Measurements from ENCODE around the gene ARID2. TPM values are rescaled to one million over a fixed set of nuclear protein-coding genes. Genes with fewer than 3 reads are reported as not detected.

The ARID2 gene
- total and polyA plus RNA-seq, 8 donors, result 6.1 to 25.6 (median 13.8) TPM

DNA sequence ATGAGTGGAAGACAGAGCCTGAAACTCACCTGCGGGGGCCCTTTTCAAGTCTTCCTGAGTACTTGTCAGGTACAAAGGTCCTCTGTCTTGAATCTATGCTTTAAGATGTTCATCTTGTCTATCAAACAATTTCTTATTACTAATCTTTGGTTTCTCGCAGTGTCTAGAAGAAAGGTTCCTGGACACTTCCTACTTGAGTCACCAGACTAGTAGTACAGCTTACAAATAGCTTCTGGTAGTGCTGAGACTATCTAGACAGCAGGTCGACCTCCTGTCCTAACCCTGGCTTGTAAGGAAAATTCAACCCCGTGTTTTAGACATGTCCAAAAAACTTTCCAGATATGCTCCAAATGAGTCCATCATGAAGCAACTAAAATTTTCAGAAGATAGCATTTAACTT is 11.2 kb upstream of the ARID2 start:
- H3K4me3 ChIP-seq, result no peak overlapping the region
- H3K36me3 ChIP-seq, result no peaks in the 10 kb centered on the region
- DNase-seq, result no peak
- intact Hi-C loops (cut with DNase I), result no loop called here
- H3K27ac ChIP-seq, result no peak overlapping the region
- no peak for FAIRE-seq
- ATAC-seq, result no peak
- WGBS, 2 donors, result 81 to 86% methylated on average over 4 of the region's 4 CpGs
- peaks cover 0 to 9% (median 6%) of the 10 kb centered on the region in 3 donors for H3K4me1 ChIP-seq
- no peaks in the 10 kb centered on the region for H3K27me3 ChIP-seq
- no peaks in the 10 kb centered on the region for H3K9me3 ChIP-seq
- TF ChIP-seq, protein P1, sequence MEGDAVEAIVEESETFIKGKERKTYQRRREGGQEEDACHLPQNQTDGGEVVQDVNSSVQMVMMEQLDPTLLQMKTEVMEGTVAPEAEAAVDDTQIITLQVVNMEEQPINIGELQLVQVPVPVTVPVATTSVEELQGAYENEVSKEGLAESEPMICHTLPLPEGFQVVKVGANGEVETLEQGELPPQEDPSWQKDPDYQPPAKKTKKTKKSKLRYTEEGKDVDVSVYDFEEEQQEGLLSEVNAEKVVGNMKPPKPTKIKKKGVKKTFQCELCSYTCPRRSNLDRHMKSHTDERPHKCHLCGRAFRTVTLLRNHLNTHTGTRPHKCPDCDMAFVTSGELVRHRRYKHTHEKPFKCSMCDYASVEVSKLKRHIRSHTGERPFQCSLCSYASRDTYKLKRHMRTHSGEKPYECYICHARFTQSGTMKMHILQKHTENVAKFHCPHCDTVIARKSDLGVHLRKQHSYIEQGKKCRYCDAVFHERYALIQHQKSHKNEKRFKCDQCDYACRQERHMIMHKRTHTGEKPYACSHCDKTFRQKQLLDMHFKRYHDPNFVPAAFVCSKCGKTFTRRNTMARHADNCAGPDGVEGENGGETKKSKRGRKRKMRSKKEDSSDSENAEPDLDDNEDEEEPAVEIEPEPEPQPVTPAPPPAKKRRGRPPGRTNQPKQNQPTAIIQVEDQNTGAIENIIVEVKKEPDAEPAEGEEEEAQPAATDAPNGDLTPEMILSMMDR (IDR thresholded peaks at IDR 0.05), result no peak

DNA sequence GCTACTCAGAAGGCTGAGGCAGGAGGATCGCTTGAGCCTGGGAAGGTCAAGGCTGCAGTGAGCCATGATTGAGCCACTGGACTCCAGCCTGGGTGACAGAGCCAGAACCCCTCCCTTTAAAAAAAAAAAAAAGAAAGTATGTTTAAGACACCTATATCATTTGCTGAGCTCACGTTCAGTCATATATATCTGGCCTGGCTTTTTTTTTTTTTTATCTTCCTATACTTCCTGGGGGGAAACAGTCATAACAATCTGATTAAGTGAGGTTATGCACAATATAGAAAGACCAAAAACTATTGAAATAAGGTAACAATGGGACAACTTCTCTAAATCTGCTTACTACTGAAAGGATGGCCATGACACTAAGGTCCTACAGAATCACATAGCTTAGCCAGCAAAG is 9.4 kb upstream of the ARID2 start:
- Histone ChIP-seq H3K4me1 (peaks cover 7 to 26% (median 23%) of the 10 kb centered on the region in 3 donors), H3K36me3 (no peaks in the 10 kb centered on the region), H3K9me3 (no peaks in the 10 kb centered on the region), H3K4me3 (no peak overlapping the region), H3K27ac (no peak overlapping the region), H3K27me3 (no peaks in the 10 kb centered on the region)
- TF ChIP-seq, protein P1 (IDR thresholded peaks at IDR 0.05), result no peak
- intact Hi-C loops (cut with DNase I), result no loop called here
- DNase-seq (no peak), ATAC-seq (no peak), FAIRE-seq (no peak)
- WGBS, 2 donors, result 93 to 98% methylated on average over 2 of the region's 2 CpGs

DNA sequence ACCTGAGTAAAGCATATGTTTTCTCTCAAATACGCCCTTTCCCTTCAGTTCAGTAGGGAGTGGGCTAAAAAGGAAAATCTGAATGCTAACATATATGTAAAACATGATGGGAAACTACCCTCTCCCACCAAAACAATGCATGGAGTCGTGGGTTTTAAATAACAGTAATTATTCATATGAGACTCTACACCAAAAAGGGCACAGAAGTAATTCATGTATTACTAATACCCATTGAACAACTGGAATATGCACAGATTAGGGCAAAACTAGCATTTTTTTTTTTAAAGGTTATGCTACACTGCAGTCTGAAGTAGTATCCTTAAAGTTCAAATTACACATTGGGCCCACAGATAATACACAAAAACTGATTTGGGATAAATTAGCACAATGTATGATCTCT is 8.1 kb upstream of the ARID2 start:
- no peaks in the 10 kb centered on the region for H3K27me3 ChIP-seq
- FAIRE-seq (no peak), ATAC-seq (no peak), DNase-seq (no peak)
- H3K4me3 ChIP-seq, result no peak overlapping the region
- no peaks in the 10 kb centered on the region for H3K9me3 ChIP-seq
- peaks cover 7 to 32% (median 28%) of the 10 kb centered on the region in 3 donors for H3K4me1 ChIP-seq
- TF ChIP-seq, protein P1 (IDR thresholded peaks at IDR 0.05), result no peak
- intact Hi-C loops (cut with DNase I), result no loop called here
- 94 to 98% methylated on average over 2 of the region's 2 CpGs for WGBS, 2 donors
- no peaks in the 10 kb centered on the region for H3K36me3 ChIP-seq
- no peak overlapping the region for H3K27ac ChIP-seq

DNA sequence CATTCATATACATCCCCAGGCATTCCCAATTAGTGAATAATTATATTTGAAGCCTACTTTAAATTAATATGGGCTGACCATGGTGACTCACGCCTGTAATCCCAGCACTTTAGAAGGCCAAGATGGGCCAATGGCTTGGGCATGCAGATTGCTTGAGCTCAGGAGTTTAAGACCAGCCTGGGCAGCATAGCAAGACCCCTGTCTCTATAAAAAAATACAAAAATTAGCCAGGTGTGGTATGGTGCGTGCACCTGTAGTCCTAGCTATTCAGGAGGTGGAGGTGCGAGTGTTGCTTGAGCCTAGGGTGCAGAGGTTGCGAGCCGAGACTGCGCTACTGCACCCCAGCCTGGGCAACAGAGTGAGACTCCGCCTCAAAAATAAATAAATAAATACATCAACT is 7.6 kb upstream of the ARID2 start:
- Histone ChIP-seq H3K27ac (no peak overlapping the region), H3K9me3 (no peaks in the 10 kb centered on the region), H3K4me1 (peaks cover 7 to 32% (median 28%) of the 10 kb centered on the region in 3 donors), H3K36me3 (no peaks in the 10 kb centered on the region), H3K27me3 (no peaks in the 10 kb centered on the region), H3K4me3 (no peak overlapping the region)
- no peak for DNase-seq
- ATAC-seq, result no peak
- FAIRE-seq, result no peak
- TF ChIP-seq, protein P1 (IDR thresholded peaks at IDR 0.05), result no peak
- WGBS, 2 donors, result 98 to 99% methylated on average over 7 of the region's 7 CpGs
- intact Hi-C loops (cut with DNase I), result no loop called here

DNA sequence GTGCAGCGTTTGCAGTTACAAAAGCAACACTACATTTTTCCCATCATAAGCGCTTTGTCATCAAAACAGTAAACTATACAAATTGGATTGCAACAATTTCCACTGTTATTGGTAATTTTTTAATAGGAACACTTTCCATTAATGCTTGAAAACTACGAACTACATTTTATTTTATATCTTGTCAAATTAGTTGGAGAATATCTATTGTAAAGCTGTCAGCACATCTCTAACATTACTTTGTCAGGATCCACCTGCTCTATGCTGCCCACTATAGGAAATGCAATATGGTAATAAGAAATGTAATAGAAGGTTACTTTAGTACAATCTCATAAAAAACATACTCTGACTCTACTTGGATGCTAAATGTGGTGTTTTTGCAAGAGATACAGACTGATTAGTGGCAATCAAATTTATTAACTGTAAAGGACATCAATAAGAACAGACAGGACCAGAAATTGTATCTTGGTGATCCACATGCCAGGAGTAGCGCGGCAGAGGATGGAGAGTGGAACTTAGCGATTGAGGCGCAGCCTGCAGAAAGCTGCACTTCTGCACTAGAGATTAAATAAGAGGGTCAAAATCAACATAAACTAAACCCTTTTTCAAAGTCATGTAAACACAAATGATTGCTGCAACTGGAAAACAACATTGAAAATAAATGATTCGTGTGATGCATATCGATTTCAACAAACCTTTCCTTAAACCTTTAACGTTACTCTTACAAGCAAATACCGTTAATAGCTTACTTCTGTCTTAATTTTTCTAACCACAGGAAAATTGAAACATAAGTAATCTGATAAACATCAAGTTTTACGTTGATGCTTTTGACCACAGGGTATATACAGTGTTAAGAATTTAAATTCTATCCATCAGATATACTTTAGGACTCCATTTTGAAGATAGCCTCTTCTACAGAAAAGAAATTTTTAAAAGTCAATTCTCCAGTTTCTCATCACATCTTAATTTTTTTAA is 3.6 kb upstream of the ARID2 start:
- Histone ChIP-seq H3K4me1 (peaks cover 7 to 28% (median 27%) of the 10 kb centered on the region in 3 donors), H3K9me3 (no peaks in the 10 kb centered on the region), H3K27ac (peak overlapping the region; percentile 88 to 99 (median 96)), H3K27me3 (no peaks in the 10 kb centered on the region), H3K36me3 (no peaks in the 10 kb centered on the region), H3K4me3 (peak overlapping the region; percentile 37 to 86 (median 76))
- ATAC-seq, result no peak
- intact Hi-C loops (cut with DNase I), result no loop called here
- peak; percentile 49 for FAIRE-seq
- TF ChIP-seq, protein P1 (IDR thresholded peaks at IDR 0.05), result peak in 3 of 4 donors; percentile 18 to 43 (median 35)
- WGBS, 2 donors, result 4 to 5% methylated on average over 12 of the region's 12 CpGs
- DNase-seq, result no peak

All from pancreas (tissue), 10 donors.